ENCODE results near the gene ZFYVE28. TPM values are rescaled to one million over a fixed set of nuclear protein-coding genes. Genes with fewer than 3 reads are reported as not detected.

ZFYVE28 gene
- total and polyA plus RNA-seq, 2 donors (not counting 1 experiment from before 2014, with no cell fraction given): 5.8 to 12.1 TPM

- Histone ChIP-seq H3K4me1 (ENCODE audit: control insufficient read depth in 2 of 2, insufficient read depth in 2 of 2, low read length in 2 of 2) (peaks cover 5 to 6% of the 10 kb centered on the region in 2 donors), H3K27ac (ENCODE audit: low read length in 2 of 2) (no peak overlapping the region), H3K36me3 (replicated peaks in 1 of 2; ENCODE audit: control extremely low read depth in 1 of 2, control insufficient read depth in 1 of 2, extremely low read depth in 1 of 2, insufficient read depth in 2 of 2, low read length in 1 of 2) (no peaks in the 10 kb centered on the region), H3K9ac (ENCODE audit: low read length) (no peak overlapping the region), H2AFZ (ENCODE audit: insufficient read depth, low read depth, low read length, poor library complexity, severe bottlenecking) (no peak overlapping the region), H3K27me3 (replicated peaks in 1 of 4; ENCODE audit: control extremely low read depth in 1 of 4, control insufficient read depth in 3 of 4, insufficient read depth in 4 of 4, low read length in 3 of 4) (no peaks in the 10 kb centered on the region), H3K4me2 (replicated peaks; ENCODE audit: low read depth, low read length, poor library complexity, severe bottlenecking) (no peak overlapping the region), H3K4me3 (ENCODE audit: control extremely low read depth in 1 of 5, extremely low read depth in 1 of 5, insufficient read depth in 1 of 5, low read depth in 2 of 5, low read length in 4 of 5) (no peak overlapping the region), H3K79me2 (ENCODE audit: control insufficient read depth, insufficient read depth, low read length) (no peaks in the 10 kb centered on the region), H3K9me3 (ENCODE audit: control extremely low read depth in 1 of 3, control insufficient read depth in 2 of 3, insufficient read depth in 1 of 3, low read length in 2 of 3) (peaks cover 0 to 18% (median 5%) of the 10 kb centered on the region in 3 donors), H4K20me1 (ENCODE audit: control insufficient read depth, insufficient read depth, low read length, poor library complexity, severe bottlenecking) (no peaks in the 10 kb centered on the region)
- no peak for DNase-seq
- no peak for ATAC-seq (ENCODE audit: low read depth)
- H3K27me3 Mint-ChIP-seq: peaks cover under 1% of the 10 kb centered on the region
- no peak for TF ChIP-seq EZH2 (IDR thresholded peaks at IDR 0.05; ENCODE audit: borderline replicate concordance, insufficient read depth, low read depth, low read length, poor library complexity, severe bottlenecking)
- TF ChIP-seq, protein P1, sequence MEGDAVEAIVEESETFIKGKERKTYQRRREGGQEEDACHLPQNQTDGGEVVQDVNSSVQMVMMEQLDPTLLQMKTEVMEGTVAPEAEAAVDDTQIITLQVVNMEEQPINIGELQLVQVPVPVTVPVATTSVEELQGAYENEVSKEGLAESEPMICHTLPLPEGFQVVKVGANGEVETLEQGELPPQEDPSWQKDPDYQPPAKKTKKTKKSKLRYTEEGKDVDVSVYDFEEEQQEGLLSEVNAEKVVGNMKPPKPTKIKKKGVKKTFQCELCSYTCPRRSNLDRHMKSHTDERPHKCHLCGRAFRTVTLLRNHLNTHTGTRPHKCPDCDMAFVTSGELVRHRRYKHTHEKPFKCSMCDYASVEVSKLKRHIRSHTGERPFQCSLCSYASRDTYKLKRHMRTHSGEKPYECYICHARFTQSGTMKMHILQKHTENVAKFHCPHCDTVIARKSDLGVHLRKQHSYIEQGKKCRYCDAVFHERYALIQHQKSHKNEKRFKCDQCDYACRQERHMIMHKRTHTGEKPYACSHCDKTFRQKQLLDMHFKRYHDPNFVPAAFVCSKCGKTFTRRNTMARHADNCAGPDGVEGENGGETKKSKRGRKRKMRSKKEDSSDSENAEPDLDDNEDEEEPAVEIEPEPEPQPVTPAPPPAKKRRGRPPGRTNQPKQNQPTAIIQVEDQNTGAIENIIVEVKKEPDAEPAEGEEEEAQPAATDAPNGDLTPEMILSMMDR (IDR thresholded peaks at IDR 0.05): no peak
- peaks cover 2% of the 10 kb centered on the region for H3K9me3 Mint-ChIP-seq (ENCODE audit: insufficient read depth)
- ChIA-PET POLR2A (no interaction called here), CTCF (no interaction called here)
- H3K4me1 Mint-ChIP-seq: peaks cover 4% of the 10 kb centered on the region
- 100% methylated on average over 4 of the region's 4 CpGs for WGBS (ENCODE audit: insufficient coverage)
- H3K4me3 Mint-ChIP-seq: no peak overlapping the region
- no peak overlapping the region for H3K27ac Mint-ChIP-seq
- intact Hi-C loops (cut with micrococcal nuclease): no loop called here
Observed at GRCh38 chr4:2368746-2369437, 49.6 kb downstream of the ZFYVE28 start.

DNA sequence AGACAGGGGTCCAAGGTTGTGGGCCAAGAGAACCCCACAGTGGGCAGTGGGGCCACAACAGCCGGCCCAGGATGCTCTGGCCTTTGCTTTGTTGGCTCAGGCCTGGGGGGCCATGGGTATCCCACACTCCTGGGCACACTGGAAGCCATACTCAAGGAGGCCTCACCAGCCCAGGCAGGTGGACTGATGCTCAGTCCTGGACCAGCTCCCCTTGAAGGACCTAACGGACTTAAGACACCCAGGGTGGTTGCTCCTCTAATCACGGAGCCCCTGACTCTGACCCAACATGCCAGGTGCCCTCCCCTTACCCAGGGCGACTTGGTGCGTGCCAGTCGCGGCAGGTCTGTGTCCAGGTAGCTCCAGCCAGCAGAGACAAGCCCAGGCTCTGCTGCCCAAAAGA lies 50.8 kb downstream of the ZFYVE28 start:
- Mint-ChIP-seq H3K27me3 (no peaks in the 10 kb centered on the region), H3K4me3 (no peak overlapping the region), H3K9me3 (ENCODE audit: insufficient read depth) (no peaks in the 10 kb centered on the region), H3K27ac (no peak overlapping the region), H3K4me1 (peaks cover 4% of the 10 kb centered on the region)
- peaks cover 0 to 10% (median 5%) of the 10 kb centered on the region in 3 donors for H3K9me3 ChIP-seq (ENCODE audit: control extremely low read depth in 1 of 3, control insufficient read depth in 2 of 3, insufficient read depth in 1 of 3, low read length in 2 of 3)
- 65% methylated on average over 7 of the region's 7 CpGs for WGBS (ENCODE audit: insufficient coverage)
- CTCF ChIA-PET: no interaction called here
- no peak overlapping the region for H3K27ac ChIP-seq (ENCODE audit: low read length in 2 of 2)
- TF ChIP-seq EZH2 (IDR thresholded peaks at IDR 0.05; ENCODE audit: borderline replicate concordance, insufficient read depth, low read depth, low read length, poor library complexity, severe bottlenecking): no peak
- TF ChIP-seq, protein P1 (IDR thresholded peaks at IDR 0.05): no peak
- H2AFZ ChIP-seq (ENCODE audit: insufficient read depth, low read depth, low read length, poor library complexity, severe bottlenecking): no peak overlapping the region
- H3K27me3 ChIP-seq (replicated peaks in 1 of 4; ENCODE audit: control extremely low read depth in 1 of 4, control insufficient read depth in 3 of 4, insufficient read depth in 4 of 4, low read length in 3 of 4): no peaks in the 10 kb centered on the region
- H3K4me2 ChIP-seq (replicated peaks; ENCODE audit: low read depth, low read length, poor library complexity, severe bottlenecking): no peak overlapping the region
- H3K36me3 ChIP-seq (replicated peaks in 1 of 2; ENCODE audit: control extremely low read depth in 1 of 2, control insufficient read depth in 1 of 2, extremely low read depth in 1 of 2, insufficient read depth in 2 of 2, low read length in 1 of 2): no peaks in the 10 kb centered on the region
- POLR2A ChIA-PET: interaction anchor here (0.8 kb wide), 1 partner anchor 26 kb away, joined by 3 read pairs; no protein-coding TSS in a partner anchor
- H3K9ac ChIP-seq (ENCODE audit: low read length): no peak overlapping the region
- H3K79me2 ChIP-seq (ENCODE audit: control insufficient read depth, insufficient read depth, low read length): no peaks in the 10 kb centered on the region
- no peak for ATAC-seq (ENCODE audit: low read depth)
- H4K20me1 ChIP-seq (ENCODE audit: control insufficient read depth, insufficient read depth, low read length, poor library complexity, severe bottlenecking): no peaks in the 10 kb centered on the region
- no peak overlapping the region for H3K4me3 ChIP-seq (ENCODE audit: control extremely low read depth in 1 of 5, extremely low read depth in 1 of 5, insufficient read depth in 1 of 5, low read depth in 2 of 5, low read length in 4 of 5)
- intact Hi-C loops (cut with micrococcal nuclease): no loop called here
- peaks cover 7 to 8% of the 10 kb centered on the region in 2 donors for H3K4me1 ChIP-seq (ENCODE audit: control insufficient read depth in 2 of 2, insufficient read depth in 2 of 2, low read length in 2 of 2)
- no peak for DNase-seq

Measured in B cell (primary cell).